Activated CD8-positive, alpha-beta memory T cell treated with anti-CD3 and anti-CD28 coated beads, Interleukin-2, amount 50 U/mL, for 48 hours (primary cell): ENCODE data around the gene HSF5.

Experiments used
- DNase-seq: peaks from one replicate; pipeline ENCODE4 v3.0.0-alpha.2; 2020

The HSF5 gene

GRCh38 chr17:58383892-58384462 lies 104.2 kb downstream of the HSF5 start:
- DNase-seq = no peak

- DNase-seq = no peak
These were observed 105.4 kb downstream of the HSF5 start for GRCh38 chr17:58382872-58383242.

- DNase-seq = no peak
These were observed 105.9 kb downstream of the HSF5 start for GRCh38 chr17:58382108-58382871.

- DNase-seq = no peak
These were observed 106.8 kb downstream of the HSF5 start for GRCh38 chr17:58381124-58382035.

GRCh38 chr17:58380207-58381123 lies 107.7 kb downstream of the HSF5 start:
- no peak for DNase-seq

- no peak for DNase-seq
These were observed 108.7 kb downstream of the HSF5 start for GRCh38 chr17:58379511-58379824.

- DNase-seq = no peak
These were observed 109.3 kb downstream of the HSF5 start for GRCh38 chr17:58378733-58379510.

- DNase-seq = no peak
These were observed 110.5 kb downstream of the HSF5 start for GRCh38 chr17:58377661-58378060.

GRCh38 chr17:58377093-58377601 lies 111.1 kb downstream of the HSF5 start:
- no peak for DNase-seq

- no peak for DNase-seq
These were observed 111.7 kb downstream of the HSF5 start for GRCh38 chr17:58376472-58377000.

- no peak for DNase-seq
These were observed 112.4 kb downstream of the HSF5 start for GRCh38 chr17:58375811-58376210.

- DNase-seq = no peak
These were observed 113.0 kb downstream of the HSF5 start for GRCh38 chr17:58375256-58375655.

- DNase-seq = no peak
These were observed 114.3 kb downstream of the HSF5 start for GRCh38 chr17:58373923-58374322.

GRCh38 chr17:58373003-58373402 lies 115.2 kb downstream of the HSF5 start:
- no peak for DNase-seq

- peak; percentile 39 for DNase-seq
These were observed 116.8 kb downstream of the HSF5 start for GRCh38 chr17:58371300-58371950.

- DNase-seq = peak; percentile 28
These were observed 117.5 kb downstream of the HSF5 start for GRCh38 chr17:58370716-58371115.

GRCh38 chr17:58370309-58370708 lies 117.9 kb downstream of the HSF5 start:
- peak; percentile 10 for DNase-seq
